TTC549 (cell line): ENCODE results near the gene ZSCAN5C.
"Not testable (repeated sequence)": the region's sequence is repeated elsewhere in the genome, so short reads cannot be mapped to it uniquely, and the experiment has no call there.

ENCODE experiments used
- FAIRE-seq: peaks from 2 replicates; lab custom pipeline; 2012; peaks lifted over from hg19 to GRCh38; lab: Jason Lieb, UNC

ZSCAN5C gene

GRCh38 chr19:56201973-56202372 lies at the start of gene ZSCAN5C:
TSS of gene ZSCAN5C (plus strand) at chr19:56202273. CDS start at chr19:56205914, 3,641 bp downstream.
- no peak for FAIRE-seq

GRCh38 chr19:56152644-56153043 lies 49.4 kb upstream of the ZSCAN5C start:
- FAIRE-seq, result no peak

- FAIRE-seq, result no peak
Observed at GRCh38 chr19:56153507-56153906, 48.6 kb upstream of the ZSCAN5C start.

- FAIRE-seq, result no peak
Observed at GRCh38 chr19:56155124-56155687, 46.9 kb upstream of the ZSCAN5C start.

- no peak for FAIRE-seq
Observed at GRCh38 chr19:56156768-56157167, 45.3 kb upstream of the ZSCAN5C start.

GRCh38 chr19:56158170-56158757 lies 43.8 kb upstream of the ZSCAN5C start:
- FAIRE-seq, result no peak

GRCh38 chr19:56159009-56159559 lies 43.0 kb upstream of the ZSCAN5C start:
- no peak for FAIRE-seq

GRCh38 chr19:56159622-56160271 lies 42.3 kb upstream of the ZSCAN5C start:
- no peak for FAIRE-seq

- no peak for FAIRE-seq
Observed at GRCh38 chr19:56161534-56161933, 40.5 kb upstream of the ZSCAN5C start.

GRCh38 chr19:56162258-56162657 lies 39.8 kb upstream of the ZSCAN5C start:
- no peak for FAIRE-seq

GRCh38 chr19:56163097-56163496 lies 39.0 kb upstream of the ZSCAN5C start:
- no peak for FAIRE-seq

GRCh38 chr19:56167064-56167578 lies 35.0 kb upstream of the ZSCAN5C start:
- FAIRE-seq, result no peak

- FAIRE-seq, result no peak
Observed at GRCh38 chr19:56170261-56170660, 31.8 kb upstream of the ZSCAN5C start.

GRCh38 chr19:56174086-56174485 lies 28.0 kb upstream of the ZSCAN5C start:
- no peak for FAIRE-seq

GRCh38 chr19:56174550-56174949 lies 27.5 kb upstream of the ZSCAN5C start:
- no peak for FAIRE-seq

- not testable (repeated sequence) for FAIRE-seq
Observed at GRCh38 chr19:56175861-56176307, 26.2 kb upstream of the ZSCAN5C start, which contains the start of gene GALP. TSS of gene GALP (plus strand) at chr19:56176008. CDS start at chr19:56177109, 1,101 bp downstream.

- not testable (repeated sequence) for FAIRE-seq
Observed at GRCh38 chr19:56176310-56176709, 25.8 kb upstream of the ZSCAN5C start.

- no peak for FAIRE-seq
Observed at GRCh38 chr19:56176881-56177280, 25.2 kb upstream of the ZSCAN5C start.

- no peak for FAIRE-seq
Observed at GRCh38 chr19:56177564-56178243, 24.4 kb upstream of the ZSCAN5C start.

- no peak for FAIRE-seq
Observed at GRCh38 chr19:56189785-56190184, 12.3 kb upstream of the ZSCAN5C start.

- FAIRE-seq, result no peak
Observed at GRCh38 chr19:56191115-56191514, 11.0 kb upstream of the ZSCAN5C start.

GRCh38 chr19:56191711-56192110 lies 10.4 kb upstream of the ZSCAN5C start:
- FAIRE-seq, result no peak
